Activated CD8-positive, alpha-beta memory T cell treated with anti-CD3 and anti-CD28 coated beads, Interleukin-2, amount 10 ng/mL, durations not matched to agents 7 days and 5 days (primary cell): ENCODE measurements around the gene PRUNE2. TPM values are rescaled to one million over a fixed set of nuclear protein-coding genes. Genes with fewer than 3 reads are reported as not detected.

Source experiments
- ATAC-seq: fragments of 150-1000 bp; cut with Tn5 transposase; one replicate; pipeline ENCODE4 v1.10.0; 2021; ENCODE audit warnings: moderate library complexity
- CTCF ChIA-PET: fragments of 350-600 bp; sonication (Branson Sonifier 250); formaldehyde crosslinking; loops from one replicate; lab custom pipeline; 2021; ENCODE audit warnings: antibody characterized with exemption; lab: Charles Lee
- DNase-seq: peaks from one replicate; pipeline ENCODE4 v3.0.0-alpha.2; 2020
- H3K27ac Mint-ChIP-seq: one replicate; pipeline ENCODE4 v1.8.0; 2021; ENCODE audit warnings: mild to moderate bottlenecking, mixed read lengths
- H3K27me3 Mint-ChIP-seq: one replicate; pipeline ENCODE4 v1.8.0; 2021; ENCODE audit warnings: mixed read lengths
- H3K36me3 Mint-ChIP-seq: one replicate; pipeline ENCODE4 v1.8.0; 2021; ENCODE audit warnings: mild to moderate bottlenecking, mixed read lengths
- H3K4me1 Mint-ChIP-seq: one replicate; pipeline ENCODE4 v1.8.0; 2021; ENCODE audit warnings: mixed read lengths
- H3K4me3 Mint-ChIP-seq: one replicate; pipeline ENCODE4 v1.8.0; 2021; ENCODE audit warnings: mild to moderate bottlenecking, moderate library complexity, mixed read lengths
- H3K9me3 Mint-ChIP-seq: one replicate; pipeline ENCODE4 v1.8.0; 2022; ENCODE audit warnings: low read depth, mixed read lengths
- total RNA-seq, 2 experiments: library from RNA; stranded (reverse); gene quantifications; one replicate each; pipeline ENCODE4 v1.2.3, GENCODE V29; 2021

PRUNE2 gene
- total RNA-seq, 2 experiments from 2014 or later: 0.40 to 1.3 TPM

DNA sequence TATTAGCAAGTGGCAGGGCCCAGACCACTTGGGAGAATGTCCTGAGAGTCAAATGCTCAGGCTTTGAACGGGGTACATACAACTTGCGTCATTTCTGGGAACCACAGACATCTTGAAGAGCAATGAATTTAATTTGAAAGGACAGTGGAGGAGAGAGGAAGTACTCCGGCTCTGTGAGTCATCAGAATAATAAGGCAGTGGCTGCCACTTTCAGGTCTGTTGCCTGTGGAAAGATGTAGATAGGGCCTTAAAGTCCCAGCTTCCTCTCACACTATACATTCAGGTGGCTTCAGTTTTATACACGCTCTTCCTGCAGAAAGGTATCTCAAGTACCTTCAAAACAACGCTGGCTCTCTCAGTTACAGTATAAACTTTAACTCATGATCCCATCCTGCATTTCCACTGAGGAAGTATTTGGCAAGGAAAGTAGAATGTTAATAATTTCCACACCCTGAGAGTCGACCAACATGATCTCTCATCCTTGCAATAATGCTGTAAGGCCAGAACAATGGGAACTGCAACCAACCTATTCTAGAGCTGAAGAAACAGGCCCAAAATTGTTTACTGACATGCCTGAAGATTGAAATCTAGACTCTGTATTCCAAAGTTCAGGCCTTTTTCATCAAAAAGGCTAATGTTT is 6.8 kb upstream of the PRUNE2 start:
- no peak for DNase-seq
- no peak for ATAC-seq
- H3K4me1 Mint-ChIP-seq: no peaks in the 10 kb centered on the region
- no peaks in the 10 kb centered on the region for H3K36me3 Mint-ChIP-seq
- no peaks in the 10 kb centered on the region for H3K9me3 Mint-ChIP-seq
- peaks cover 28% of the 10 kb centered on the region for H3K27me3 Mint-ChIP-seq
- H3K4me3 Mint-ChIP-seq: no peak overlapping the region
- H3K27ac Mint-ChIP-seq: no peak overlapping the region
- CTCF ChIA-PET: interaction anchor here (0.7 kb wide), 1 partner anchor 14 kb away, joined by 4 read pairs; no protein-coding TSS in a partner anchor

DNA sequence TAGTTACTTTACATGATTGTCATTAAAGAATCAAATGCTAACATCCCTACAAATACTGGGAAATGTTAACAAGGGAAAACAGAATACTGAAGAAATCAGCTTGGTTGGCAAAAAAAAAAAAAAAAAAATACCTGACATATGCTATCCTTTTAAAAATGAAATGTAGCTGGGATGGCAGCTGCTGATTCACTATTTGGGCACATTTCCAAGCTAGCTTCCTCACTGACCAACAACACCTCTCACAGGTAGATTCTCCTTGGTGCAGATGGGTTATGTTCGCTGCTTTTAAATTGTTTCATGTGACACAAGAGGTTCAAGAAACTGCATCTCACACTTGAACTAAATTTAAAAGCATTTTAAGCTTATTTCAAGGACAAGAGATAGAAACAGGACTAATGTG is 6.1 kb upstream of the PRUNE2 start:
- no peak for ATAC-seq
- DNase-seq: no peak
- Mint-ChIP-seq H3K27me3 (peaks cover 35% of the 10 kb centered on the region), H3K27ac (no peak overlapping the region), H3K9me3 (no peaks in the 10 kb centered on the region), H3K4me3 (no peak overlapping the region), H3K4me1 (no peaks in the 10 kb centered on the region), H3K36me3 (no peaks in the 10 kb centered on the region)
- CTCF ChIA-PET: interaction anchor here (0.7 kb wide), 1 partner anchor 14 kb away, joined by 4 read pairs; no protein-coding TSS in a partner anchor

DNA sequence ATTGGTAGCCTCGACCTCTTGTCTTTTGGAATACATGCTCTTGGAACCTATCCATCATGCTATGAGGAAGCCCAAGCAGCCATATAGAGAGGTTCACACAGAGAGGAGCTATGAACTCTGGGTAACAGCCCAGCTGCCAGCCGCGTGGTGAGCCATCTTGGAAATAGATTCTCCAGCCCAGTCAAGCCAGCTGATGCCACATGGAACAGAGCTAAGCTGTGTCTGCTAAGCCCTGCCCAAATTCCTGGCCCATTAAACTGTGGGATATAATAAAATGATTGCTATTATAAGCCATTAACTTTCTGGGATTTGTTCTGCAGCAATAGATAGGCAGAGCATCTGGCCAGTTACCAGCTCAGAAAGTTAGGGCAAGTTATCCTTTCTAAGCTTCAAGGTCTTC is 4.9 kb upstream of the PRUNE2 start:
- no peaks in the 10 kb centered on the region for H3K36me3 Mint-ChIP-seq
- H3K9me3 Mint-ChIP-seq: no peaks in the 10 kb centered on the region
- H3K4me3 Mint-ChIP-seq: no peak overlapping the region
- ATAC-seq (no peak), DNase-seq (no peak)
- peaks cover 2% of the 10 kb centered on the region for H3K4me1 Mint-ChIP-seq
- CTCF ChIA-PET: no interaction called here
- H3K27ac Mint-ChIP-seq: no peak overlapping the region
- H3K27me3 Mint-ChIP-seq: peaks cover 39% of the 10 kb centered on the region

DNA sequence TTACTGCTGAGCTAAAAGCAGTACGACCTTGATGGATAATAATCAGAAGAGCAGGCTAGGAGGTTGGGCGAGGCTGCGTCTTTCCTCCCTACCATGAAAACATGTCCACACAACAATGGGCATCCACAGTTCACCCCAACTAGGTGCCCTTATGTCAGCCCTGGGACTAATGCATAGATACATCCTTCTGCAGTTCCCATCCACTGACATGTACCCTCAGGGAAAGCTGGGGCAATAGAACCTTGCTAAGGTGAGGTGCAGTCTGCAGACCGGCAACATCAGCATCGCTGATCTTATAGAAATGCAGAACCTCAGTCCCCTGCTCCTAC is 697 bp upstream of the PRUNE2 start:
- ATAC-seq (no peak), DNase-seq (no peak)
- H3K27me3 Mint-ChIP-seq: peaks cover 52% of the 10 kb centered on the region
- peaks cover 2% of the 10 kb centered on the region for H3K4me1 Mint-ChIP-seq
- CTCF ChIA-PET: no interaction called here
- H3K4me3 Mint-ChIP-seq: no peak overlapping the region
- H3K9me3 Mint-ChIP-seq: no peaks in the 10 kb centered on the region
- no peaks in the 10 kb centered on the region for H3K36me3 Mint-ChIP-seq
- H3K27ac Mint-ChIP-seq: no peak overlapping the region

DNA sequence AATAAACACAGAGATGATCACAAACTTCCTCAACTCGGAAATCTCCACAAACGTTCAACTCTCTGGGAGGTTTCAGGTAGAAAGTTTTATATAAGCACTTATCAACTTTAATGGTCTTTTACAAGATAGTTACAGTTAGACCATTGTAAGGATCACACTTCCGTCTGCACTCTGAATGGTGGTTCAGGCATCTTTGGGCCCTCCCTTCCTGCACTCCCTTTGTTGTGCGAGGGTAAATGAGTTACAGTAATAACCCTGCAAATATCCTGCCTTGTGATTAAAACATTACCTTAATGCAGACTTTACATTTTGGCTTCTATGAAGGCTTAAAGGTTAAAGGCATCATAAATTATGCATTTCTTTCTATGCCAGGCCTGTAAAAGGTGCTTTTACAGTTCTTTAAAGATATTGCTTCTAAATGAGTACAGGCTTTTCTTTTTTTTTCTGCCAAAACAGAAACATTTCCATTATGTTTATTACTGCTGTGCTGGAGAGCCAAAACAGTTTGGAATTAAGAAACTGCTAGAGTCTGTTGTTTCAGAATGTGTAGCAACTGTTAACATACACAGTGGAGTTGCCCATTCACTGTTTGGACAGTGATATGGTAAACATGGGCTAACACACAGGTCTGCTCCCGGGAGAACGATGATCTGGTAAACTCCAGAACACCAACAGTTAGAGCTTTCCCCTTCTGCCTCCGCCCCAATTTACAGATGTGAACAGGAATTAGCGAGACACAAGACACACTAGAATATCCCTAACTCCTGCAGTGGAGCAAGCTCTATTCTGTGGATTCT is 1.1 kb downstream of the PRUNE2 start:
- DNase-seq (no peak), ATAC-seq (no peak)
- H3K27ac Mint-ChIP-seq: no peak overlapping the region
- peaks cover 2% of the 10 kb centered on the region for H3K4me1 Mint-ChIP-seq
- CTCF ChIA-PET: no interaction called here
- peaks cover 52% of the 10 kb centered on the region for H3K27me3 Mint-ChIP-seq
- no peaks in the 10 kb centered on the region for H3K9me3 Mint-ChIP-seq
- H3K4me3 Mint-ChIP-seq: no peak overlapping the region
- no peaks in the 10 kb centered on the region for H3K36me3 Mint-ChIP-seq

DNA sequence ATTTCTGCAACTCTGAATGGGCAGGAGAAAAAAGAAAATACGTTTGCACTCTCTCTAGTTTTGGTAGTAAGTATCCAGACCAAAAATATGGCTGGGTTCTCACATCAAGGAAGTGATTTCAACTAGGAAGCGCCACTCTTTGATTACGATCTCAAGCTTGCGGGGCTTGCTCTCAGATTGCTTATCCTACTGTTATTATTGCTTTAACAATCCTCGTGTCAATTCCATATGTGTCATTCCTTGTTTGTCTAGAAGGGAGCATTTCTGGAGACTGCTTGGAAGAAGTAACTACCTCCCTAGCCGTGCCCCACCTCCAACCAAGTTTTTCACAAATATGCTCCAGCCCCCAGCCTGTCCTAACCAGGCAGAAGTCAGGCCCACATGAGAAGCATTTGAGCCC is 3.5 kb downstream of the PRUNE2 start:
- DNase-seq (no peak), ATAC-seq (no peak)
- Mint-ChIP-seq H3K9me3 (no peaks in the 10 kb centered on the region), H3K27ac (no peak overlapping the region), H3K4me1 (peaks cover 2% of the 10 kb centered on the region), H3K36me3 (no peaks in the 10 kb centered on the region), H3K4me3 (no peak overlapping the region), H3K27me3 (peaks cover 32% of the 10 kb centered on the region)
- CTCF ChIA-PET: no interaction called here

DNA sequence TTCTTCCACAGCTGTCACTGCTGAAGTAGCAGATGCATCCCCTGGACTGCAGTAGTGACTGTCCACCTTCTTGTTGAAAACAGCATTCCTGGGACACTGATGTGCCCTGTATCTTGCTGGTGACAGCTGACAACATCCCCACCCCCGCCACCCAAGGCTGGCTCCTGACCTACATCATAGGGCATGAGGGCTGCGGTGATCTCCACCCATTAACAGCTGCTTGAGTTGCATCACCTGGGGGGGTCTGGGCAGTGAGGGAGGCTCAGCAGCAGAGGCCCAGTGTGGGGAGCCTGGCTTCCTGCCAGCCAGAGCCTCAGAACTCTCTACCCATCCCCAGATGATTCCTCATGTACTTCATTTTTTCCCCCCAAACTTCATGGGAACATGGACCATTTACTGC is 4.1 kb downstream of the PRUNE2 start:
- Mint-ChIP-seq H3K36me3 (no peaks in the 10 kb centered on the region), H3K27me3 (peaks cover 26% of the 10 kb centered on the region), H3K27ac (no peak overlapping the region), H3K9me3 (no peaks in the 10 kb centered on the region), H3K4me1 (peaks cover 2% of the 10 kb centered on the region), H3K4me3 (no peak overlapping the region)
- ATAC-seq: no peak
- DNase-seq: no peak
- CTCF ChIA-PET: no interaction called here

DNA sequence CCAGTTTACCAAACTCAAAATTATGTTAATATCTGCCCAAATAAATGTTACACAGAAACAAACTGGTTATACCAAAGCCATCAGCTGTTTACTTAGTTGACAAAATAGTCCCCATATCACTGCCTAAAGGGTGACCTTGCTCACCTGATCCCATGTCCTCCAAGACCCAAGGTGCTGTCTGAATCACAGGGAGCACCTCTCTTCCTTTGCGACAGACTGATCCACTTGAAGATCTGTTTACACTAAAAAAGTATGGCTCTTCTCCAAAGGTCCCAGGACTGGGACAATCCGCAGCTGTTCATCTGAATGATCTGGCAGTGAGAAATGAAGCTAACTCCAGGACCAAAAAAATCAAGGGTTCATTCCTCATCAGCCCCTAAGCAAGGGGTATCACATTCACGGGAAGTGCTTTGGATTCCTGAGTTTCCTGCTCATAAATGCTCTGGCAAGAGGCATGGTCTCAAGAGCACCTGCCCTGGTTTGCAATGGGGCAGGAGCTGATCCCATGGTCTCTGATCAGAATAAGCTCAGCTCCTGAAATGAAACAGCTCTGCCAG is 5.0 kb downstream of the PRUNE2 start:
- H3K27me3 Mint-ChIP-seq: peaks cover 21% of the 10 kb centered on the region
- H3K27ac Mint-ChIP-seq: no peak overlapping the region
- no peaks in the 10 kb centered on the region for H3K9me3 Mint-ChIP-seq
- no peak overlapping the region for H3K4me3 Mint-ChIP-seq
- no peaks in the 10 kb centered on the region for H3K4me1 Mint-ChIP-seq
- CTCF ChIA-PET: no interaction called here
- no peaks in the 10 kb centered on the region for H3K36me3 Mint-ChIP-seq
- DNase-seq: no peak
- no peak for ATAC-seq

DNA sequence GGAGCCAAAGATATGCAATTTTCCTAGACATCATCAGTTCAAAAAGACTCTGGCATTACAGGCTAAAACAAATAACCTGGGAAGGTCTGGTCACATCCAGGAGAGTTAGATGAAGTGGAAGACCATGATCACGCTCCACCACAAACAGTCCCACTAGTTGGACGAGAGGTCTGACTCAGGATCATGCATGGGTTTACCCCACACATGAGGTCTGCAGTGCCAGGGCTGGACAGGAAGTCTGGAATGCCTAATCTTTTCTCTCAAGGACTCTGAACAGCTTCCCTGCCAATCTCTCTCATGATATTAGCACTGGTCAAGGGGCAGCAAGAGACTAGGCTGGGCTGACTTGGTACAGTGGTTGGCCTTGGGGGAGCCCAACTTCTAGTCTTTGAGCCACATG is 7.1 kb downstream of the PRUNE2 start:
- H3K4me3 Mint-ChIP-seq: no peak overlapping the region
- peaks cover 2% of the 10 kb centered on the region for H3K27me3 Mint-ChIP-seq
- no peaks in the 10 kb centered on the region for H3K9me3 Mint-ChIP-seq
- H3K4me1 Mint-ChIP-seq: no peaks in the 10 kb centered on the region
- H3K27ac Mint-ChIP-seq: no peak overlapping the region
- no peaks in the 10 kb centered on the region for H3K36me3 Mint-ChIP-seq
- CTCF ChIA-PET: interaction anchor here (0.6 kb wide), 1 partner anchor 13 kb away, joined by 4 read pairs; no protein-coding TSS in a partner anchor
- no peak for ATAC-seq
- DNase-seq: no peak

DNA sequence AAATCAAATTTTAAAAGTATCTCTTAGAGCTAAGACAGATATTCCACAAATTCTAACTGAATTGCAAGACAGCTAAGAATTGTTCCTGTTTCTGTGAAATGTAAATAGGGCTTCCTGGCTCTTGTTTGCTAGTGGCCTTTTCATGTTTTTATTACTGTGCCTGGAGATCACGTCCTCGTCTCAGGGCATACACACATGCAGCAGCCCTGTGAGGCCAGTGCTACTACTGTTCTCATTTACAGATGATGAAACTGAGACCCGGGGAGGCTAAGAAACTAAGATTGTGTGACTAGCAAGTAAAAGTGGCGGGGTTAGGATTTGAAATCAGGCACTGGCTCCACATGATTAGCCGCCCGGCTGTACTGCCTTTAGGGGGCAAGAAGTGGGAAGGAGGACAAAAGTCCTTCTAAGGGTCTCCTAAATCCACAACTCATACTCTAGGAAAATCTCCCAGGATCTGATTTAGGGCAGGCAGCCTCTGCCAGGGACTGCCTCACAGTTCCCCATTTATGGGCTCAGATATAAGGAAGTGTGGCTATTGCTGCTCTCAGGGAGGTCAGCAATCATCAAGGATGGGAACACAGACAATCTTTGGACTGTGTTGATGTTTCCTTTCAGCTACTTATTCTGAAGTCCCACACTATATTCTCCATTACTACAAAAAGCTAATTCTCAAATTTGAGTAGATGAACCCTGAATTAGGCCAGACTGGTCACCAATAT is 7.9 kb downstream of the PRUNE2 start:
- Mint-ChIP-seq H3K27ac (no peak overlapping the region), H3K4me1 (no peaks in the 10 kb centered on the region), H3K4me3 (no peak overlapping the region), H3K27me3 (peaks cover 2% of the 10 kb centered on the region), H3K9me3 (no peaks in the 10 kb centered on the region), H3K36me3 (no peaks in the 10 kb centered on the region)
- DNase-seq (no peak), ATAC-seq (no peak)
- CTCF ChIA-PET: interaction anchor here (0.6 kb wide), 1 partner anchor 14 kb away, joined by 4 read pairs; no protein-coding TSS in a partner anchor

DNA sequence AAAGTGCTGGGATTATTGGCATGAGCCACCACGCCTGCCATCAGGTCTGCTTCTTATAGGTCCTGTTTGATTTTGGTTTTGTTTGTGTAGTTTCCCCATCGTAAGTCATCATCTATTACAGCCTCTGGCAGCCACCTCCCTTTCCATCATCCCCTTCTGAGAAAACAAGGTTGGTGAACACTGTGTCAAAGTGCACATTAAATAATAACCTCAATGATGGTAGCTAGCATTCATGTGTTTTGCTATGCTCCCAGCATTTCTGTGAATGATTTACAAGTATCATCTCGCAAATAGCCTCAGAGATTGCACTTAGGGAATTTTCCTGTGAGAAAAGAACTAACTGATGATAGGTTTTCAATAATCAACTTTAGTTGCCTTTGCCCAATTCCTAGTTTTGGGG is 9.9 kb downstream of the PRUNE2 start:
- DNase-seq (no peak), ATAC-seq (no peak)
- no peaks in the 10 kb centered on the region for H3K4me1 Mint-ChIP-seq
- CTCF ChIA-PET: no interaction called here
- peaks cover 2% of the 10 kb centered on the region for H3K27me3 Mint-ChIP-seq
- no peak overlapping the region for H3K27ac Mint-ChIP-seq
- no peaks in the 10 kb centered on the region for H3K9me3 Mint-ChIP-seq
- no peaks in the 10 kb centered on the region for H3K36me3 Mint-ChIP-seq
- no peak overlapping the region for H3K4me3 Mint-ChIP-seq

DNA sequence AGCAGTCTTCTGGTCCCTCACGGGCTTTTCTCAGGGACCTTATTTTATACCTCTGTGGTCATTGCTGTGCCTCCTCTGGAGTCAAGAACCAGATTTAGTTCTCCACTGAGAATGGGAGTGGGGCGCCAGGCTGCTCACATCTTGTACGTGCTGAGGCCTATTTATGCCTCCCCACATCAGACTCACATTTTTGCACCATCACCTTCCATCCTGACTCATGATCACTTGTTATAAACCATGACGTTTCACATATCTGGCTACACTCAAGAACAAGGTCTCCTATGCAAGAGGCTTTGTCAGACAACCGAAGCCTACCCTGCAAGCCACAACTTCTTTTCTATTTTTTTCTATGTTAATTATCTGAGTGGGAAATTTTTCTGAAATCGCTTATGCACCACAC is 10.7 kb downstream of the PRUNE2 start:
- Mint-ChIP-seq H3K27me3 (peaks cover 2% of the 10 kb centered on the region), H3K36me3 (no peaks in the 10 kb centered on the region), H3K4me3 (no peak overlapping the region), H3K9me3 (no peaks in the 10 kb centered on the region), H3K4me1 (no peaks in the 10 kb centered on the region), H3K27ac (no peak overlapping the region)
- no peak for ATAC-seq
- CTCF ChIA-PET: interaction anchor here (0.7 kb wide), 1 partner anchor 35 kb away, joined by 3 read pairs; no protein-coding TSS in a partner anchor
- no peak for DNase-seq

DNA sequence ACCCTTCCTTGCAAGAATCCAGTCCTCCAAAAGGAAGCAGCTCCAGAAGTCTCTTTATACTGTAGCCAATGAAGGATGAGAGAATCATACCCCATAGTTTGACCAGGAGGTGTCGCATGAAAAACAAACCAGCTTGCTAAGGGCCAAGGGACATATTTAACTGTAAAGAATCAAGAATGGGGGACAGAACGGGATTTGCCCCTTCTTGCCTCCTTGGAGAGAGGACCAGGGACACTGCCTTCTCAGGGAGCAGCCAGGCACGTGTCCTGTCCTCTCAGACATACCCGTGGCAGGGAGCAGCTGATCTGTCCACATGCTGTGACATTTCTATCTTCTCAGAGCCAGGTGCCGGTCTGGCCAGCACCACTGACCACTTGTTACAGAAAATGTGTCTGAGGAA is 11.7 kb downstream of the PRUNE2 start:
- no peaks in the 10 kb centered on the region for H3K9me3 Mint-ChIP-seq
- H3K27me3 Mint-ChIP-seq: peaks cover 2% of the 10 kb centered on the region
- ATAC-seq (no peak), DNase-seq (no peak)
- no peaks in the 10 kb centered on the region for H3K36me3 Mint-ChIP-seq
- no peaks in the 10 kb centered on the region for H3K4me1 Mint-ChIP-seq
- no peak overlapping the region for H3K27ac Mint-ChIP-seq
- H3K4me3 Mint-ChIP-seq: no peak overlapping the region
- CTCF ChIA-PET: no interaction called here
